Ascending aorta (tissue), 2 donors: Measurements from ENCODE around the gene OR1I1. TPM values are rescaled to one million over a fixed set of nuclear protein-coding genes. Genes with fewer than 3 reads are reported as not detected.

Experiments
- DNase-seq, 2 donors: peaks; one replicate each; pipeline ENCODE4 v3.0.0-alpha.2; 2019; ENCODE audit warnings: low spot score in 2 of 2
- H3K27ac ChIP-seq, 2 donors: fragments of 200-600 bp; sonication (generic); one replicate each; pipeline ENCODE4 v1.5.1; 2016 to 2017; ENCODE audit warnings: mild to moderate bottlenecking in 1 of 2
- H3K27me3 ChIP-seq: fragments of 200-600 bp; sonication (generic); one replicate; pipeline ENCODE4 v1.5.1; 2017
- H3K36me3 ChIP-seq, 2 donors: fragments of 200-600 bp; sonication (generic); one replicate each; pipeline ENCODE4 v1.5.1; 2016
- H3K4me1 ChIP-seq, 2 donors: fragments of 200-600 bp; sonication (generic); one replicate each; pipeline ENCODE4 v1.5.1; 2016 to 2017; ENCODE audit warnings: mild to moderate bottlenecking in 1 of 2
- H3K4me3 ChIP-seq, 2 donors: fragments of 200-600 bp; sonication (generic); one replicate each; pipeline ENCODE4 v1.5.1; 2016 to 2017; ENCODE audit warnings: mild to moderate bottlenecking in 1 of 2
- H3K9me3 ChIP-seq, 2 donors: fragments of 200-600 bp; sonication (generic); one replicate each; pipeline ENCODE4 v1.5.1; 2016
- CTCF ChIP-seq, 3 experiments: fragments of 200-600 bp in 2 of 3; fragments of 450-650 bp in 1 of 3; sonication (generic) in 2 of 3; IDR thresholded peaks; one replicate each; pipeline ENCODE4 v1.5.1; 2016 to 2019; ENCODE audit warnings: antibody characterized with exemption in 3 of 3, mild to moderate bottlenecking in 1 of 3, moderate library complexity in 1 of 3
- intact Hi-C: fragments of 100-400 bp; cut with DNase I; formaldehyde crosslinking; loops from one replicate; pipeline ENCODE4 v1.15.1; 2023
- total RNA-seq: library from RNA; depleted of rRNA; stranded (reverse); fragments of >200 nt; gene quantifications from one replicate; pipeline ENCODE4 v1.1.0, GENCODE V29; 2016

OR1I1 gene
- not detected for total RNA-seq

- no peaks in the 10 kb centered on the region for H3K27me3 ChIP-seq
- no peak within 1 kb of the TSS for H3K4me3 ChIP-seq
- no peak for DNase-seq
- intact Hi-C loops, result no loop called here
- H3K27ac ChIP-seq, result no peak within 1 kb of the TSS
- H3K36me3 ChIP-seq, result no peaks in the 10 kb centered on the region
- H3K9me3 ChIP-seq, result no peaks in the 10 kb centered on the region
- no peaks in the 10 kb centered on the region for H3K4me1 ChIP-seq
- no peak for TF ChIP-seq CTCF (IDR thresholded peaks at IDR 0.05)
Observed at GRCh38 chr19:15081911-15082310, at the start of gene OR1I1. Gene OR1I1 (plus strand): TSS chr19:15082211. CDS start chr19:15087066, 4,855 bp downstream.

- no peaks in the 10 kb centered on the region for H3K27me3 ChIP-seq
- intact Hi-C loops, result no loop called here
- H3K27ac ChIP-seq, result no peak overlapping the region
- no peaks in the 10 kb centered on the region for H3K36me3 ChIP-seq
- no peaks in the 10 kb centered on the region for H3K9me3 ChIP-seq
- no peak for DNase-seq
- no peaks in the 10 kb centered on the region for H3K4me1 ChIP-seq
- no peak overlapping the region for H3K4me3 ChIP-seq
- no peak for TF ChIP-seq CTCF (IDR thresholded peaks at IDR 0.05)
Observed at GRCh38 chr19:15035795-15036311, 46.2 kb upstream of the OR1I1 start.

- Histone ChIP-seq H3K4me3 (no peak overlapping the region), H3K36me3 (no peaks in the 10 kb centered on the region), H3K9me3 (no peaks in the 10 kb centered on the region), H3K27me3 (no peaks in the 10 kb centered on the region), H3K4me1 (no peaks in the 10 kb centered on the region), H3K27ac (no peak overlapping the region)
- no peak for DNase-seq
- TF ChIP-seq CTCF (IDR thresholded peaks at IDR 0.05), result no peak
- intact Hi-C loops, result no loop called here
Observed at GRCh38 chr19:15037586-15037985, 44.4 kb upstream of the OR1I1 start.

GRCh38 chr19:15038294-15038693 is 43.7 kb upstream of the OR1I1 start:
- intact Hi-C loops, result no loop called here
- no peak for DNase-seq
- no peaks in the 10 kb centered on the region for H3K36me3 ChIP-seq
- H3K4me3 ChIP-seq, result no peak overlapping the region
- no peak for TF ChIP-seq CTCF (IDR thresholded peaks at IDR 0.05)
- no peaks in the 10 kb centered on the region for H3K27me3 ChIP-seq
- H3K4me1 ChIP-seq, result no peaks in the 10 kb centered on the region
- H3K9me3 ChIP-seq, result no peaks in the 10 kb centered on the region
- no peak overlapping the region for H3K27ac ChIP-seq

- Histone ChIP-seq H3K4me1 (no peaks in the 10 kb centered on the region), H3K27me3 (no peaks in the 10 kb centered on the region), H3K27ac (no peak overlapping the region), H3K4me3 (no peak overlapping the region), H3K9me3 (no peaks in the 10 kb centered on the region), H3K36me3 (no peaks in the 10 kb centered on the region)
- no peak for DNase-seq
- intact Hi-C loops, result no loop called here
- TF ChIP-seq CTCF (IDR thresholded peaks at IDR 0.05), result no peak
Observed at GRCh38 chr19:15042003-15042402, 40.0 kb upstream of the OR1I1 start.

GRCh38 chr19:15042826-15043225 is 39.2 kb upstream of the OR1I1 start:
- H3K27ac ChIP-seq, result no peak overlapping the region
- intact Hi-C loops, result no loop called here
- DNase-seq, result no peak
- H3K27me3 ChIP-seq, result no peaks in the 10 kb centered on the region
- H3K9me3 ChIP-seq, result no peaks in the 10 kb centered on the region
- TF ChIP-seq CTCF (IDR thresholded peaks at IDR 0.05), result no peak
- H3K4me3 ChIP-seq, result no peak overlapping the region
- no peaks in the 10 kb centered on the region for H3K4me1 ChIP-seq
- no peaks in the 10 kb centered on the region for H3K36me3 ChIP-seq
